IMR-90 (cell line): ENCODE data around the gene TBC1D30. TPM values are rescaled to one million over a fixed set of nuclear protein-coding genes. Genes with fewer than 3 reads are reported as not detected.

Source experiments
- ATAC-seq: fragments of 200-7000 bp; cut with Tn5 transposase; 2 replicates; pipeline ENCODE4 v1.9.1; 2020; ENCODE audit warnings: low read depth, mild to moderate bottlenecking, moderate library complexity
- BruUV-seq: library from RNA; stranded (reverse); fragments of 400-500 nt; replicated peaks from 2 replicates; lab custom pipeline; 2021; lab: Mats Ljungman, UMichigan
- CTCF ChIA-PET: fragments of 300-600 bp; formaldehyde crosslinking; extraction: SDS; loops from one replicate; lab custom pipeline; 2021; ENCODE audit warnings: antibody characterized with exemption; lab: Yijun Ruan, JAX
- POLR2A ChIA-PET: fragments of 300-600 bp; sonication (Branson Sonifier 250); formaldehyde crosslinking; loops from one replicate; lab custom pipeline; 2022; ENCODE audit warnings: antibody characterized with exemption; ENCODE audit not compliant: unreplicated experiment; lab: Charles Lee
- DNase-seq: peaks from one replicate; pipeline ENCODE4 v3.0.0; 2013
- H2AFZ ChIP-seq: replicated peaks from 2 replicates; pipeline ENCODE3; 2013; ENCODE audit warnings: low read length, mild to moderate bottlenecking; ENCODE audit not compliant: poor library complexity
- H2AK5ac ChIP-seq: 2 replicates; pipeline ENCODE4 v1.6.1; 2013; ENCODE audit warnings: low read depth, low read length, inconsistent platforms
- H2AK9ac ChIP-seq: replicated peaks from 2 replicates; pipeline ENCODE3; 2013; ENCODE audit warnings: mild to moderate bottlenecking, low read depth, low read length, moderate library complexity; ENCODE audit not compliant: poor library complexity
- H2BK120ac ChIP-seq: 2 replicates; pipeline ENCODE4 v1.6.1; 2013; ENCODE audit warnings: low read depth, low read length, inconsistent platforms
- H2BK15ac ChIP-seq: 3 replicates; pipeline ENCODE4 v1.6.1; 2013; ENCODE audit warnings: low read depth, low read length, inconsistent platforms
- H2BK20ac ChIP-seq: 2 replicates; pipeline ENCODE4 v1.6.1; 2013; ENCODE audit warnings: low read depth, mild to moderate bottlenecking, inconsistent platforms, low read length, moderate library complexity
- H2BK5ac ChIP-seq: 2 replicates; pipeline ENCODE4 v1.6.1; 2013; ENCODE audit warnings: mild to moderate bottlenecking, low read depth, low read length, inconsistent platforms; ENCODE audit not compliant: poor library complexity, severe bottlenecking
- H3K14ac ChIP-seq: replicated peaks from 2 replicates; pipeline ENCODE4 v1.6.1; 2013; ENCODE audit warnings: low read depth, low read length, inconsistent platforms
- H3K18ac ChIP-seq: 2 replicates; pipeline ENCODE4 v1.6.1; 2013; ENCODE audit warnings: low read depth, low read length, control low read depth
- H3K23ac ChIP-seq: 2 replicates; pipeline ENCODE4 v1.6.1; 2013; ENCODE audit warnings: low read depth, low read length, inconsistent platforms
- H3K27ac ChIP-seq: 2 replicates; pipeline ENCODE4 v1.5.1; 2013; ENCODE audit warnings: mild to moderate bottlenecking, control low read depth, low read length; ENCODE audit not compliant: insufficient read depth
- H3K27me3 ChIP-seq: 2 replicates; pipeline ENCODE4 v1.6.1; 2013; ENCODE audit warnings: low read length; ENCODE audit not compliant: control insufficient read depth, insufficient read depth
- H3K36me3 ChIP-seq: 2 replicates; pipeline ENCODE4 v1.6.1; 2013; ENCODE audit warnings: low read length, mixed read lengths; ENCODE audit not compliant: control insufficient read depth, insufficient read depth
- H3K4ac ChIP-seq: 2 replicates; pipeline ENCODE4 v1.6.1; 2013; ENCODE audit warnings: low read depth, low read length, inconsistent platforms
- H3K4me1 ChIP-seq: 2 replicates; pipeline ENCODE4 v1.6.1; 2013; ENCODE audit warnings: low read length, mixed read lengths; ENCODE audit not compliant: control insufficient read depth, insufficient read depth
- H3K4me2 ChIP-seq: 2 replicates; pipeline ENCODE4 v1.6.1; 2013; ENCODE audit warnings: low read depth, mild to moderate bottlenecking, control low read depth, low read length, moderate library complexity
- H3K4me3 ChIP-seq: 2 replicates; pipeline ENCODE4 v1.5.1; 2013; ENCODE audit warnings: low read depth, mild to moderate bottlenecking, control low read depth, low read length, moderate library complexity; ENCODE audit not compliant: insufficient read depth
- H3K56ac ChIP-seq: 2 replicates; pipeline ENCODE4 v1.6.1; 2013; ENCODE audit warnings: low read length, inconsistent platforms; ENCODE audit not compliant: insufficient read depth; ENCODE audit errors: extremely low read depth
- H3K79me1 ChIP-seq, 2 experiments: 2 replicates each; pipeline ENCODE4 v1.6.1; 2013; ENCODE audit warnings: low read length in 2 of 2, inconsistent platforms in 1 of 2, low read depth in 1 of 2
- H3K9ac ChIP-seq: 2 replicates; pipeline ENCODE4 v1.6.1; 2013; ENCODE audit warnings: low read depth, low read length, control low read depth
- H3K9me1 ChIP-seq: 2 replicates; pipeline ENCODE4 v1.6.1; 2013; ENCODE audit warnings: low read length, inconsistent platforms; ENCODE audit not compliant: insufficient read depth
- H3K9me3 ChIP-seq: 2 replicates; pipeline ENCODE4 v1.6.1; 2013; ENCODE audit warnings: low read length; ENCODE audit not compliant: control insufficient read depth, insufficient read depth
- H4K20me1 ChIP-seq: 2 replicates; pipeline ENCODE4 v1.6.1; 2013; ENCODE audit warnings: low read length, inconsistent platforms; ENCODE audit not compliant: insufficient read depth
- H4K5ac ChIP-seq: 2 replicates; pipeline ENCODE4 v1.6.1; 2013; ENCODE audit warnings: mild to moderate bottlenecking, low read depth, low read length, control low read depth
- H4K8ac ChIP-seq, 2 experiments: 2 replicates each; pipeline ENCODE4 v1.6.1; 2013; ENCODE audit warnings: low read depth in 2 of 2, low read length in 2 of 2, control low read depth in 1 of 2, inconsistent platforms in 1 of 2
- H4K91ac ChIP-seq: 2 replicates; pipeline ENCODE4 v1.6.1; 2013; ENCODE audit warnings: low read depth, low read length, inconsistent platforms; ENCODE audit not compliant: insufficient read depth
- BHLHE40 ChIP-seq: fragments of 150-350 bp; IDR thresholded peaks from 2 replicates; pipeline ENCODE4 v1.6.1; 2016; ENCODE audit warnings: mild to moderate bottlenecking, low read depth, low read length
- CEBPB ChIP-seq: IDR thresholded peaks from 2 replicates; pipeline ENCODE4 v1.6.1; 2012; ENCODE audit warnings: low read depth, low read length, improper control_type of control experiment
- CHD1 ChIP-seq: IDR thresholded peaks from 2 replicates; pipeline ENCODE4 v1.6.1; 2012; ENCODE audit warnings: low read depth, low read length, improper control_type of control experiment
- FOS ChIP-seq: fragments of 150-350 bp; IDR thresholded peaks from 2 replicates; pipeline ENCODE4 v1.6.1; 2016; ENCODE audit warnings: low read depth, low read length
- MAFK ChIP-seq: IDR thresholded peaks from 2 replicates; pipeline ENCODE4 v1.6.1; 2012; ENCODE audit warnings: low read depth, low read length, improper control_type of control experiment
- MAZ ChIP-seq: IDR thresholded peaks from 2 replicates; pipeline ENCODE4 v1.6.1; 2012; ENCODE audit warnings: low read depth, mild to moderate bottlenecking, low read length, improper control_type of control experiment, moderate library complexity, borderline replicate concordance
- MXI1 ChIP-seq: IDR thresholded peaks from 2 replicates; pipeline ENCODE4 v1.6.1; 2012; ENCODE audit warnings: low read depth, mild to moderate bottlenecking, low read length, moderate library complexity, borderline replicate concordance
- NFE2L2 ChIP-seq: fragments of 150-350 bp; IDR thresholded peaks from 2 replicates; pipeline ENCODE4 v1.6.1; 2016; ENCODE audit warnings: low read depth, mild to moderate bottlenecking, low read length
- RFX5 ChIP-seq: IDR thresholded peaks from 2 replicates; pipeline ENCODE4 v1.8.0; 2012; ENCODE audit warnings: low read depth, mild to moderate bottlenecking, low read length, moderate library complexity
- SMC3 ChIP-seq: fragments of 150-350 bp; IDR thresholded peaks from 2 replicates; pipeline ENCODE4 v1.6.1; 2016; ENCODE audit warnings: low read depth, mild to moderate bottlenecking, antibody characterized with exemption, low read length, moderate library complexity
- WGBS, 2 experiments: methylation state at CpG; one replicate each; pipeline versions ENCODE4 v1.1.5 to v1.1.7; 2013; ENCODE audit warnings: missing lambda C conversion rate in 2 of 2; ENCODE audit not compliant: insufficient read length in 1 of 2; ENCODE audit errors: extremely low coverage in 2 of 2; 5-methylcytosine and 5-hydroxymethylcytosine counted together
- dilution Hi-C: fragments of 300-500 bp; cut with HindIII; formaldehyde crosslinking; loops from one replicate; pipeline ENCODE4 v1.14.3; 2018; ENCODE audit warnings: low sequenced_read_pairs; ENCODE audit not compliant: unreplicated experiment
- in situ Hi-C: fragments of 300-500 bp; cut with MboI; formaldehyde crosslinking; loops from 3 replicates; pipeline ENCODE4 v1.14.3; 2019; ENCODE audit warnings: low sequenced_read_pairs, inconsistent platforms, mixed read lengths
- intact Hi-C: fragments of 100-400 bp; cut with micrococcal nuclease; formaldehyde crosslinking; loops from 2 replicates; pipeline ENCODE4 v1.10.0; 2022
- polyA plus RNA-seq, 3 experiments: library from polyadenylated mRNA; depleted of rRNA; stranded (reverse); fragments of >200 nt; gene quantifications; 2 replicates each; pipeline ENCODE4 v1.2.3, GENCODE V29; 2012; ENCODE audit warnings: low replicate concordance in 1 of 3
- total RNA-seq: library from RNA; depleted of rRNA; stranded (reverse); fragments of >200 nt; gene quantifications from 2 replicates; pipeline ENCODE4 v1.2.3, GENCODE V29; 2012
- TF ChIP-seq, protein P1 (sequence below): fragments of 150-350 bp; IDR thresholded peaks from 2 replicates; pipeline ENCODE4 v1.6.1; 2017; ENCODE audit warnings: mild to moderate bottlenecking, antibody characterized with exemption, low read length, low read depth
- TF ChIP-seq, protein P2 (sequence below): fragments of 150-350 bp; IDR thresholded peaks from 2 replicates; pipeline ENCODE4 v1.6.1; 2016; ENCODE audit warnings: low read depth, mild to moderate bottlenecking, low read length, moderate library complexity, borderline replicate concordance

TBC1D30 gene
- total and polyA plus RNA-seq, 2 of the 4 experiments (the other 2 are of a cell fraction): 0.18 to 0.24 TPM

DNA sequence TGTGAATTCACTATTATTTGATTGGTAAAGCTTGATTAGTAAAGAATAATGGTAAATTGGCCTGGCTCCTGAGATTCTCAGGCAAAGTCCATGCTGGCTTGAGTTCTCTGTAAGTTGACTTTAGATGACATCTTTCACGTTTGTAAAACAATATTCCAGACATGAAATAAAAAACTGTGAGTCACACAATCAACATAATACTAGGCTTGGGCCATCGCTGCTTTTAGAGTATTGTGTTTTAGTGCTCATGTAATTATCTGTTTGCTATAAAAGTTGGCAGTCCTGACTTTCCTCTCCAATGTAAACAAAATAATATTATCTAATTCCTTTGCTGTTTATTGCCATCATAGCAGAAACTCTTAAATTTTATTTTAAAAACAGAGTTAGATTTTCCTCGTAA, 3.9 kb upstream of the TBC1D30 start:
- no peak overlapping the region for H3K14ac ChIP-seq
- H4K8ac ChIP-seq: no peak overlapping the region
- H4K5ac ChIP-seq: no peak overlapping the region
- no peak overlapping the region for H2BK5ac ChIP-seq
- in situ Hi-C loops (no loop called here), dilution Hi-C loops (no loop called here), intact Hi-C loops (no loop called here)
- DNase-seq (no peak), ATAC-seq (no peak)
- ChIA-PET POLR2A (no interaction called here), CTCF (no interaction called here)
- no peak overlapping the region for H2AFZ ChIP-seq
- no CpG with 5 or more reads among the region's 3 CpGs for WGBS, 2 experiments
- H3K9ac ChIP-seq: no peak overlapping the region
- no peak overlapping the region for H3K27ac ChIP-seq
- H2AK5ac ChIP-seq: no peak overlapping the region
- no peaks in the 10 kb centered on the region; the same call in none of the 2 replicates for H3K9me3 ChIP-seq
- no peaks in the 10 kb centered on the region for H4K20me1 ChIP-seq
- no peaks in the 10 kb centered on the region for H3K9me1 ChIP-seq
- no peak overlapping the region for H2AK9ac ChIP-seq
- H3K27me3 ChIP-seq: peaks cover 29% of the 10 kb centered on the region
- H3K79me1 ChIP-seq: no peaks in the 10 kb centered on the region
- no peak for TF ChIP-seq BHLHE40
- no peak for TF ChIP-seq MAZ
- TF ChIP-seq FOS: no peak
- TF ChIP-seq, protein P1, sequence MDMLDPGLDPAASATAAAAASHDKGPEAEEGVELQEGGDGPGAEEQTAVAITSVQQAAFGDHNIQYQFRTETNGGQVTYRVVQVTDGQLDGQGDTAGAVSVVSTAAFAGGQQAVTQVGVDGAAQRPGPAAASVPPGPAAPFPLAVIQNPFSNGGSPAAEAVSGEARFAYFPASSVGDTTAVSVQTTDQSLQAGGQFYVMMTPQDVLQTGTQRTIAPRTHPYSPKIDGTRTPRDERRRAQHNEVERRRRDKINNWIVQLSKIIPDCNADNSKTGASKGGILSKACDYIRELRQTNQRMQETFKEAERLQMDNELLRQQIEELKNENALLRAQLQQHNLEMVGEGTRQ: no peak
- TF ChIP-seq SMC3: no peak
- TF ChIP-seq MAFK: no peak
- no peak for TF ChIP-seq NFE2L2
- TF ChIP-seq CEBPB: no peak
- no peak for TF ChIP-seq MXI1
- no peak for TF ChIP-seq CHD1
- no peak for TF ChIP-seq RFX5
- TF ChIP-seq, protein P2, sequence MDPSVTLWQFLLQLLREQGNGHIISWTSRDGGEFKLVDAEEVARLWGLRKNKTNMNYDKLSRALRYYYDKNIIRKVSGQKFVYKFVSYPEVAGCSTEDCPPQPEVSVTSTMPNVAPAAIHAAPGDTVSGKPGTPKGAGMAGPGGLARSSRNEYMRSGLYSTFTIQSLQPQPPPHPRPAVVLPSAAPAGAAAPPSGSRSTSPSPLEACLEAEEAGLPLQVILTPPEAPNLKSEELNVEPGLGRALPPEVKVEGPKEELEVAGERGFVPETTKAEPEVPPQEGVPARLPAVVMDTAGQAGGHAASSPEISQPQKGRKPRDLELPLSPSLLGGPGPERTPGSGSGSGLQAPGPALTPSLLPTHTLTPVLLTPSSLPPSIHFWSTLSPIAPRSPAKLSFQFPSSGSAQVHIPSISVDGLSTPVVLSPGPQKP: no peak
- no peak overlapping the region for H2BK15ac ChIP-seq
- no TSS peak for BruUV-seq
- no peaks in the 10 kb centered on the region for H3K36me3 ChIP-seq
- H3K4ac ChIP-seq: no peak overlapping the region
- H2BK120ac ChIP-seq: no peak overlapping the region
- no peak overlapping the region for H3K23ac ChIP-seq
- H3K4me2 ChIP-seq: no peak overlapping the region
- H3K18ac ChIP-seq: no peak overlapping the region
- H3K56ac ChIP-seq: no peak overlapping the region
- H4K91ac ChIP-seq: no peak overlapping the region
- no peak overlapping the region for H3K4me3 ChIP-seq
- H3K4me1 ChIP-seq: no peaks in the 10 kb centered on the region
- H2BK20ac ChIP-seq: no peak overlapping the region
